ENCODE measurements around the gene CLCNKA. TPM values are rescaled to one million over a fixed set of nuclear protein-coding genes. Genes with fewer than 3 reads are reported as not detected.

The CLCNKA gene
- total and polyA plus RNA-seq, 3 experiments from 2014 or later, result not detected

DNA sequence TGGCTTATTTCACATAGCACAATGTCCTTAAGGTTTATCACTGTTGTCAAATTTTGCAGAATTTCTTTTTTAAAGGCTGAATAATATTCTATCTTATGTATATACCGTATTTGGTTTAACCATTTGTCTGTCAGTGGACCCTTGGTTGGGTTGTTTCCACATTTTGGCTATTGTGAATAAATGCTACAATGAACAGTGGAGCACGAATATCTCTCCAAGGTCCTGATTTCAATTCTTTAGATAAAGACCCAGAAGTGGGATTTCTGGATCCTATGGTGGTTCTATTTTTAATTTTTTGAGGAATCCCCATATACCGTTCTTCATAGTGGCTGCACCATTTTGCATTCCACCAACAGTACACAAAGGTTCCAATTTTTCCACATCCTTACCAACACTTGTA is 40.2 kb upstream of the CLCNKA start:
- peaks cover 2 to 10% of the 10 kb centered on the region in 2 donors for H3K27me3 Mint-ChIP-seq
- CTCF ChIA-PET, result no interaction called here
- H3K36me3 Mint-ChIP-seq, result no peaks in the 10 kb centered on the region
- peaks cover 1% of the 10 kb centered on the region for H3K4me1 ChIP-seq (ENCODE audit: insufficient read depth, low read length)
- H3K4me3 ChIP-seq (ENCODE audit: low read length), result no peak overlapping the region
- no peaks in the 10 kb centered on the region for H3K9me3 ChIP-seq (ENCODE audit: low read length)
- H3K4me1 Mint-ChIP-seq, result peaks cover 1 to 7% (median 3%) of the 10 kb centered on the region in 3 donors
- H3K27ac Mint-ChIP-seq, result no peak overlapping the region
- no peak overlapping the region for H3K27ac ChIP-seq (ENCODE audit: low read depth, low read length)
- H3K4me3 Mint-ChIP-seq, result no peak overlapping the region
- H3K9me3 Mint-ChIP-seq, result no peaks in the 10 kb centered on the region
- no peaks in the 10 kb centered on the region for H3K27me3 ChIP-seq (ENCODE audit: insufficient read depth, low read length, poor library complexity, severe bottlenecking)
- no peak for DNase-seq
- no peaks in the 10 kb centered on the region for H3K36me3 ChIP-seq (ENCODE audit: insufficient read depth, low read length)
- POLR2A ChIA-PET, result interaction anchor here (0.5 kb wide), 1 partner anchor 77 kb away, joined by 4 read pairs; no protein-coding TSS in a partner anchor

GRCh38 chr1:15983275-15983674 is 38.6 kb upstream of the CLCNKA start:
- peaks cover 0 to under 1% (median 0%) of the 10 kb centered on the region in 3 donors for H3K4me1 Mint-ChIP-seq
- DNase-seq, result no peak
- Histone ChIP-seq H3K27ac (ENCODE audit: low read depth, low read length) (no peak overlapping the region), H3K36me3 (ENCODE audit: insufficient read depth, low read length) (no peaks in the 10 kb centered on the region), H3K4me3 (ENCODE audit: low read length) (no peak overlapping the region), H3K27me3 (ENCODE audit: insufficient read depth, low read length, poor library complexity, severe bottlenecking) (no peaks in the 10 kb centered on the region), H3K9me3 (ENCODE audit: low read length) (no peaks in the 10 kb centered on the region), H3K4me1 (ENCODE audit: insufficient read depth, low read length) (no peaks in the 10 kb centered on the region)
- no peaks in the 10 kb centered on the region for H3K36me3 Mint-ChIP-seq
- ChIA-PET POLR2A (no interaction called here), CTCF (no interaction called here)
- no peaks in the 10 kb centered on the region for H3K9me3 Mint-ChIP-seq
- H3K4me3 Mint-ChIP-seq, result peak overlapping the region in 1 of 7 donors; percentile 4
- peaks cover 2 to 10% of the 10 kb centered on the region in 2 donors for H3K27me3 Mint-ChIP-seq
- no peak overlapping the region for H3K27ac Mint-ChIP-seq

DNA sequence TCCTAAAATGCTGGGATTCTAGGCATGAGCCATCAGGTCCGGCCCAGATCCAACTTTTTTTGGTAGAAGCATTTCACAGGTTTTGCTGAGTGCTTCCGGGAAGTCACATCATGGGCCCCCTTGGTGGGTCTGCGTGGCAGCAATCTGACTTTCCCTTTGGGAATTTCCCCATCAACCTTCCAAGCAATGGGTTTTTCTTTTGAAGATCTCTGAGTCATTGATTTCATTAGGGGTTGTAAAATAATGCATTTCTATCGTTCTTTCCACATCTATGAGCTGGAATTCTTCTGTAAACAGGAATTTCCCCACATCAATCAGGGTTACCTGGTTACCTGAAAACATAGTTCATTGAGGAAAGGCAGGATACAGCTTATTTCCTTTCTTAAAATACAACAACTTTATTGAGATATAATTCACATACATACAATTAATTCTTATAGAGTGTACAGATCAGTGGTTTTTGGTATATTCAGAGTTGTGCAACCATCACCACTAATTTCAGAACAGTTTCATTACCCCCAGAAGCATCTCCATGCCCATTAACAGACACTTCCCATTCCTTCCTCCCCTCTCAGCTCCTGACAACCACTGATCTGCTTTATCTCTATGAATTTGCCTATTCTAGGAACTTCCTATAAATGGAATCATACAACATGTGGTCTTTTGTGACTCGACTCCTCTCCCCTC is 36.1 kb upstream of the CLCNKA start:
- H3K27me3 Mint-ChIP-seq, result peaks cover 2 to 10% of the 10 kb centered on the region in 2 donors
- no peaks in the 10 kb centered on the region for H3K4me1 Mint-ChIP-seq
- Histone ChIP-seq H3K27ac (ENCODE audit: low read depth, low read length) (no peak overlapping the region), H3K4me1 (ENCODE audit: insufficient read depth, low read length) (no peaks in the 10 kb centered on the region), H3K4me3 (ENCODE audit: low read length) (no peak overlapping the region), H3K27me3 (ENCODE audit: insufficient read depth, low read length, poor library complexity, severe bottlenecking) (no peaks in the 10 kb centered on the region), H3K36me3 (ENCODE audit: insufficient read depth, low read length) (no peaks in the 10 kb centered on the region), H3K9me3 (ENCODE audit: low read length) (no peaks in the 10 kb centered on the region)
- H3K36me3 Mint-ChIP-seq, result no peaks in the 10 kb centered on the region
- ChIA-PET CTCF (no interaction called here), POLR2A (interaction anchor here (0.6 kb wide), 1 partner anchor 168 kb away, joined by 4 read pairs; no protein-coding TSS in a partner anchor)
- no peak overlapping the region for H3K4me3 Mint-ChIP-seq
- no peaks in the 10 kb centered on the region for H3K9me3 Mint-ChIP-seq
- no peak overlapping the region for H3K27ac Mint-ChIP-seq
- no peak for DNase-seq

DNA sequence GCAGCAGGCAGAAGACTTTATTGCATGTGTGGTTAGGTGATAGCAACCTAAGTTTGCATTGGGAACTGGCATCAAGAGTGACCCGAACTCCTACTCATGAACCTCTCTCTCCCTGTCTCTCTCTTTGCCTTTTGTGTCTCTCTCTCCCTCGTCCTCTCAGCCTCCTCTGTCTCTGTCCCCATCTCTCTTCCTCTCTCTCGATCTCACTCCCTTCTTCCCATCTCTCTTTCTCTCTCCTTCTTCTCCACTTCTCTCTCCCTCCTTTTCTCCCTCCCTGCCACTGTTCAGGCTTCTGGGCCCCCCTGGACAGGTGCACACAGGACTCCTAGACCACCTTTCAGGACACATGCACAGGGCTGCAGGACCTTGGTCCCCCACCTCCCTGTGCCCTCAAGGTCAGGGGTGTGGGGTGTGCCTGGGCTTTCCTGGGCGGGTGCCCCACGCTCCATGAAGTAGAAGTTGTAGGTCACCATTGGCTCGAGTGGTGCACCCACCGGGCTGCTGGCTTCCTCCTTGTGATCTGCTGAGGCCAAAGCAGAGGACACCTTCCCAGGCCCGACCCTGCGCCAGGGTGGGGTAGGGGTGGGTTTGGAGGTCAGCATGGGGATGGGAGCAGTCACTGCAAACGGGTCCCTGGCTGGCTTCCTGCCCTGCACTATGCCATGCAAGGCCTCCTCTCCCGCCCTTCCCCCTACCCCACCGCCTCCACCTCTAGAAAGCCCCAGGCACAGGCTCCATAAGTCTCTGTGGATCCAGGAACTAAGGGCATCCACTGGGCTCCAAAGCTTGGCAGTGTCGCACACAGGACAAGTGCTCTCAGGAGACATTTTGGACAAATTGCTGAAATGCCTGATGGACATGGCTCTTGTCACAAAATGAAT is 32.7 kb upstream of the CLCNKA start:
- ChIA-PET CTCF (no interaction called here), POLR2A (no interaction called here)
- Histone ChIP-seq H3K4me3 (ENCODE audit: low read length) (no peak overlapping the region), H3K4me1 (ENCODE audit: insufficient read depth, low read length) (no peaks in the 10 kb centered on the region), H3K9me3 (ENCODE audit: low read length) (no peaks in the 10 kb centered on the region), H3K27ac (ENCODE audit: low read depth, low read length) (no peak overlapping the region), H3K27me3 (ENCODE audit: insufficient read depth, low read length, poor library complexity, severe bottlenecking) (no peaks in the 10 kb centered on the region), H3K36me3 (ENCODE audit: insufficient read depth, low read length) (no peaks in the 10 kb centered on the region)
- no peaks in the 10 kb centered on the region for H3K36me3 Mint-ChIP-seq
- peaks cover 0 to 1% of the 10 kb centered on the region in 2 donors for H3K27me3 Mint-ChIP-seq
- no peaks in the 10 kb centered on the region for H3K9me3 Mint-ChIP-seq
- no peak overlapping the region for H3K27ac Mint-ChIP-seq
- no peak overlapping the region for H3K4me3 Mint-ChIP-seq
- no peak for DNase-seq
- H3K4me1 Mint-ChIP-seq, result no peaks in the 10 kb centered on the region

DNA sequence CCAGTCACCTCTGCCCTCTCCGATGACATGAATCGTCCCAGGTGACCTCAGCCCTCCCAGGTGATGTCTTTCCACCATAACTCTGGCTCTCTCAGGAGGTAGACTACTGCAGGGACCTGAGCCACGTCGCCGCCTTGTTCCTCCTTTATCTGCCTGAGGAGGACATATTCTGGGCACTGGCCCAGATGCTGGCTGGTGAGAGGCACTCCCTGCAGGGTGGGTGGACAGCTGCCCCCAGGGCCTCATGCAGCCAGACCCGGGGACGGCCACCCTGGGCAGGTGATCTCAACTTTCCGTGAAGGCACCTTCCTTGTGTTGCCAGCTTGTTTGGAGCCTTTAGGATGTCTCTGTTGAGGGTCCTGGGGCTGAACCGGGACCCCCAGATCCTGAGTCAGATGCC is 32.1 kb upstream of the CLCNKA start:
- no peak overlapping the region for H3K27ac Mint-ChIP-seq
- Histone ChIP-seq H3K9me3 (ENCODE audit: low read length) (no peaks in the 10 kb centered on the region), H3K27ac (ENCODE audit: low read depth, low read length) (no peak overlapping the region), H3K36me3 (ENCODE audit: insufficient read depth, low read length) (no peaks in the 10 kb centered on the region), H3K27me3 (ENCODE audit: insufficient read depth, low read length, poor library complexity, severe bottlenecking) (no peaks in the 10 kb centered on the region), H3K4me1 (ENCODE audit: insufficient read depth, low read length) (no peaks in the 10 kb centered on the region), H3K4me3 (ENCODE audit: low read length) (no peak overlapping the region)
- H3K36me3 Mint-ChIP-seq, result no peaks in the 10 kb centered on the region
- H3K4me1 Mint-ChIP-seq, result no peaks in the 10 kb centered on the region
- POLR2A ChIA-PET, result no interaction called here
- no peaks in the 10 kb centered on the region for H3K9me3 Mint-ChIP-seq
- CTCF ChIA-PET, result no interaction called here
- DNase-seq, result no peak
- H3K27me3 Mint-ChIP-seq, result no peaks in the 10 kb centered on the region
- no peak overlapping the region for H3K4me3 Mint-ChIP-seq

- Histone ChIP-seq H3K27me3 (ENCODE audit: insufficient read depth, low read length, poor library complexity, severe bottlenecking) (no peaks in the 10 kb centered on the region), H3K4me1 (ENCODE audit: insufficient read depth, low read length) (no peaks in the 10 kb centered on the region), H3K27ac (ENCODE audit: low read depth, low read length) (no peak overlapping the region), H3K9me3 (ENCODE audit: low read length) (no peaks in the 10 kb centered on the region), H3K36me3 (ENCODE audit: insufficient read depth, low read length) (no peaks in the 10 kb centered on the region), H3K4me3 (ENCODE audit: low read length) (no peak overlapping the region)
- no peak overlapping the region for H3K27ac Mint-ChIP-seq
- no peak overlapping the region for H3K4me3 Mint-ChIP-seq
- no peaks in the 10 kb centered on the region for H3K36me3 Mint-ChIP-seq
- H3K4me1 Mint-ChIP-seq, result no peaks in the 10 kb centered on the region
- POLR2A ChIA-PET, result no interaction called here
- H3K9me3 Mint-ChIP-seq, result no peaks in the 10 kb centered on the region
- no peaks in the 10 kb centered on the region for H3K27me3 Mint-ChIP-seq
- DNase-seq, result no peak
- CTCF ChIA-PET, result no interaction called here
Measured at GRCh38 chr1:15991427-15992186, 30.2 kb upstream of the CLCNKA start.

GRCh38 chr1:15992187-15992553 is 29.7 kb upstream of the CLCNKA start:
- H3K4me3 ChIP-seq (ENCODE audit: low read length), result no peak overlapping the region
- Mint-ChIP-seq H3K4me1 (no peaks in the 10 kb centered on the region), H3K27me3 (no peaks in the 10 kb centered on the region), H3K27ac (no peak overlapping the region), H3K36me3 (no peaks in the 10 kb centered on the region), H3K4me3 (no peak overlapping the region), H3K9me3 (no peaks in the 10 kb centered on the region)
- ChIA-PET CTCF (no interaction called here), POLR2A (no interaction called here)
- no peaks in the 10 kb centered on the region for H3K4me1 ChIP-seq (ENCODE audit: insufficient read depth, low read length)
- no peaks in the 10 kb centered on the region for H3K9me3 ChIP-seq (ENCODE audit: low read length)
- no peak for DNase-seq
- H3K27ac ChIP-seq (ENCODE audit: low read depth, low read length), result no peak overlapping the region
- H3K27me3 ChIP-seq (ENCODE audit: insufficient read depth, low read length, poor library complexity, severe bottlenecking), result no peaks in the 10 kb centered on the region
- H3K36me3 ChIP-seq (ENCODE audit: insufficient read depth, low read length), result no peaks in the 10 kb centered on the region

All from CD8-positive, alpha-beta memory T cell (primary cell).